Lower leg skin (tissue), 4 donors: ENCODE data around the gene ASPSCR1. TPM values are rescaled to one million over a fixed set of nuclear protein-coding genes. Genes with fewer than 3 reads are reported as not detected.

Source experiments
- DNase-seq, 2 donors: peaks; one replicate each; pipeline ENCODE4 v3.0.0-alpha.2; 2019; ENCODE audit warnings: low spot score in 2 of 2
- H3K4me3 ChIP-seq: fragments of 200-600 bp; sonication (generic); 2 replicates; pipeline ENCODE4 v1.5.1; 2017; ENCODE audit warnings: mild to moderate bottlenecking, low read depth; ENCODE audit not compliant: poor library complexity, severe bottlenecking
- CTCF ChIP-seq, 3 donors: fragments of 450-650 bp; IDR thresholded peaks; one replicate each; pipeline ENCODE4 v1.5.1; 2016; ENCODE audit warnings: antibody characterized with exemption in 3 of 3, mild to moderate bottlenecking in 3 of 3, moderate library complexity in 2 of 3
- POLR2A ChIP-seq, 2 donors: fragments of 450-650 bp; IDR thresholded peaks; one replicate each; pipeline ENCODE4 v1.6.1; 2016 to 2017; ENCODE audit warnings: antibody characterized with exemption in 2 of 2, mild to moderate bottlenecking in 1 of 2, moderate library complexity in 1 of 2
- WGBS, 2 donors: methylation state at CpG; one replicate each; pipeline ENCODE4 v1.1.5; 2018; 5-methylcytosine and 5-hydroxymethylcytosine counted together
- intact Hi-C: fragments of 100-400 bp; cut with DNase I; formaldehyde crosslinking; loops from one replicate; pipeline ENCODE4 v1.15.0; 2023; ENCODE audit warnings: low total_unique reads
- total RNA-seq, 4 donors: library from RNA; depleted of rRNA; stranded (reverse); fragments of >200 nt; gene quantifications; one replicate each; pipeline ENCODE4 v1.1.0, GENCODE V29; 2016

ASPSCR1 gene
- total RNA-seq, 4 donors from 2014 or later = 24.0 to 31.5 (median 27.4) TPM

GRCh38 chr17:81954131-81955057 is 23.0 kb upstream of the ASPSCR1 start:
- TF ChIP-seq POLR2A (IDR thresholded peaks at IDR 0.05) = no peak
- no peak for TF ChIP-seq CTCF (IDR thresholded peaks at IDR 0.05)
- no peak for DNase-seq
- H3K4me3 ChIP-seq = no peak overlapping the region
- WGBS, 2 donors = 87 to 88% methylated on average over 18 to 19 of the region's 19 CpGs
- intact Hi-C loops = no loop called here

GRCh38 chr17:81955058-81955681 is 22.3 kb upstream of the ASPSCR1 start:
- TF ChIP-seq POLR2A (IDR thresholded peaks at IDR 0.05) (no peak), CTCF (IDR thresholded peaks at IDR 0.05) (no peak)
- H3K4me3 ChIP-seq = no peak overlapping the region
- no peak for DNase-seq
- 92 to 95% methylated on average over 25 of the region's 26 CpGs for WGBS, 2 donors
- intact Hi-C loops = no loop called here

GRCh38 chr17:81955756-81956544 is 21.5 kb upstream of the ASPSCR1 start:
- 85 to 88% methylated on average over 11 of the region's 13 CpGs for WGBS, 2 donors
- DNase-seq = no peak
- no peak overlapping the region for H3K4me3 ChIP-seq
- TF ChIP-seq POLR2A (IDR thresholded peaks at IDR 0.05) (no peak), CTCF (IDR thresholded peaks at IDR 0.05) (no peak)
- intact Hi-C loops = no loop called here

- no peak for DNase-seq
- intact Hi-C loops = no loop called here
- no peak overlapping the region for H3K4me3 ChIP-seq
- no peak for TF ChIP-seq CTCF (IDR thresholded peaks at IDR 0.05)
- TF ChIP-seq POLR2A (IDR thresholded peaks at IDR 0.05) = no peak
- WGBS, 2 donors = 84 to 85% methylated on average over 40 to 43 of the region's 45 CpGs
Observed at GRCh38 chr17:81956607-81957589, 20.5 kb upstream of the ASPSCR1 start.
